Stimulated activated CD8-positive, alpha-beta memory T cell treated with anti-CD3 and anti-CD28 coated beads, Interleukin-12 subunit alpha, Interleukin-12 subunit beta, amount 100 ng/mL, for 24 hours (primary cell): ENCODE measurements around the gene DROSHA.

ENCODE experiments used
- DNase-seq: peaks from one replicate; pipeline ENCODE4 v3.0.0-alpha.2; 2020; ENCODE audit errors: extremely low read depth

The DROSHA gene

GRCh38 chr5:31530541-31531265 is 1.2 kb downstream of the DROSHA start:
- DNase-seq: no peak

- no peak for DNase-seq
These were observed 8.9 kb downstream of the DROSHA start for GRCh38 chr5:31523041-31523440.

- DNase-seq: no peak
These were observed 15.1 kb downstream of the DROSHA start for GRCh38 chr5:31516802-31517201.

GRCh38 chr5:31511305-31511704 is 20.6 kb downstream of the DROSHA start:
- no peak for DNase-seq

- DNase-seq: no peak
These were observed 27.4 kb downstream of the DROSHA start for GRCh38 chr5:31504529-31504928.

- DNase-seq: no peak
These were observed 29.4 kb downstream of the DROSHA start for GRCh38 chr5:31502506-31502905.

- no peak for DNase-seq
These were observed 31.6 kb downstream of the DROSHA start for GRCh38 chr5:31500256-31500655.

GRCh38 chr5:31496891-31497290 is 35.0 kb downstream of the DROSHA start:
- no peak for DNase-seq

GRCh38 chr5:31496301-31496700 is 35.6 kb downstream of the DROSHA start:
- no peak for DNase-seq

- no peak for DNase-seq
These were observed 36.6 kb downstream of the DROSHA start for GRCh38 chr5:31495336-31495735.

GRCh38 chr5:31492869-31493268 is 39.0 kb downstream of the DROSHA start:
- no peak for DNase-seq

GRCh38 chr5:31487506-31487905 is 44.4 kb downstream of the DROSHA start:
- DNase-seq: no peak

GRCh38 chr5:31486441-31486840 is 45.5 kb downstream of the DROSHA start:
- DNase-seq: no peak

- no peak for DNase-seq
These were observed 46.3 kb downstream of the DROSHA start for GRCh38 chr5:31485376-31486207.

- no peak for DNase-seq
These were observed 50.2 kb downstream of the DROSHA start for GRCh38 chr5:31481531-31482165.

- DNase-seq: no peak
These were observed 52.2 kb downstream of the DROSHA start for GRCh38 chr5:31479706-31480105.

- no peak for DNase-seq
These were observed 53.0 kb downstream of the DROSHA start for GRCh38 chr5:31478901-31479300.

- DNase-seq: no peak
These were observed 53.9 kb downstream of the DROSHA start for GRCh38 chr5:31477971-31478370.

GRCh38 chr5:31477516-31477915 is 54.4 kb downstream of the DROSHA start:
- DNase-seq: no peak

- DNase-seq: no peak
These were observed 55.2 kb downstream of the DROSHA start for GRCh38 chr5:31476738-31477141.

GRCh38 chr5:31471916-31472315 is 60.0 kb downstream of the DROSHA start:
- no peak for DNase-seq

GRCh38 chr5:31471040-31471439 is 60.9 kb downstream of the DROSHA start:
- DNase-seq: no peak

GRCh38 chr5:31470608-31471007 is 61.3 kb downstream of the DROSHA start:
- DNase-seq: no peak
